ENCODE data around the gene ZFP90. TPM values are rescaled to one million over a fixed set of nuclear protein-coding genes. Genes with fewer than 3 reads are reported as not detected.

The ZFP90 gene
- total and polyA plus RNA-seq, 4 donors, result 2.1 to 18.9 (median 5.6) TPM

DNA sequence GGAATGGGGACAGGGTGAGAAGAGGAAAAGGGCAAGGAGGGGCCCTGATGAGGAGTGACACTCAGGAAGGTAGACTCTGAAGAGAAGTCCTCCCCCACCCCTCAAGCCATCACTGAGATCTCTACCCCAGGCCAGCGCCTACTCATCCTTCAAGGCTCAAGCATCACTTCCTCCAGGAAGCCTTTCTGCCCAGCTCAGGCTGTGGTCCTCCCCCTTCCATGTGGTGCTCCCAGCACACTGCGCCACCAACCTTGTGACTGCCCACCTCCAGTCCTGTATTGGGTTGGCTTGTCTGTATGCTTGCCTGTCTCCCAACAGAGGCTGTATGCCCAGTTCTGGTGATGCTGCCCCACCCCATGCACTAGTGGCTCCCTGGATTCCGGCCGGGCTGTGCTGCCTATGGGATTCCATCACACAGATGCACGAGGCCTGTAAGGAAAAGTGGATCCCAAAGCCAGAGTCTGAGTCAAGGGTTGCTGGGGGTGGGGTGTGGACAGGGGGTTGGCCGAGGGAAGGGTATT lies 19.8 kb upstream of the ZFP90 start:
- Histone ChIP-seq H3K36me3 (ENCODE audit: control insufficient read depth in 4 of 4, insufficient read depth in 3 of 4, low read depth in 1 of 4, low read length in 3 of 4) (no peaks in the 10 kb centered on the region), H3K27me3 (ENCODE audit: control insufficient read depth in 4 of 4, insufficient read depth in 4 of 4, low read length in 3 of 4) (no peaks in the 10 kb centered on the region), H3K4me1 (ENCODE audit: control insufficient read depth in 4 of 4, insufficient read depth in 4 of 4, low read length in 3 of 4) (peaks cover 4 to 9% (median 7%) of the 10 kb centered on the region in 4 donors), H3K27ac (ENCODE audit: low read depth in 1 of 2, low read length in 2 of 2) (no peak overlapping the region), H3K9me3 (ENCODE audit: control insufficient read depth in 4 of 4, low read length in 3 of 4) (no peaks in the 10 kb centered on the region), H3K9ac (ENCODE audit: low read depth in 1 of 2, low read length in 2 of 2) (no peak overlapping the region), H3K4me3 (ENCODE audit: low read depth in 1 of 3, low read length in 3 of 3) (no peak overlapping the region)
- TF ChIP-seq GABPA (IDR thresholded peaks at IDR 0.05 in 1 of 2, conservative IDR thresholded peaks at IDR 0.05 in 1 of 2), result no peak
- TF ChIP-seq EGR1 (IDR thresholded peaks at IDR 0.05; ENCODE audit: low read depth in 2 of 2), result no peak
- TF ChIP-seq RAD21 (IDR thresholded peaks at IDR 0.05), result no peak
- no peak for TF ChIP-seq NR2F2 (IDR thresholded peaks at IDR 0.05)
- TF ChIP-seq, protein P1, sequence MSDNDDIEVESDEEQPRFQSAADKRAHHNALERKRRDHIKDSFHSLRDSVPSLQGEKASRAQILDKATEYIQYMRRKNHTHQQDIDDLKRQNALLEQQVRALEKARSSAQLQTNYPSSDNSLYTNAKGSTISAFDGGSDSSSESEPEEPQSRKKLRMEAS (IDR thresholded peaks at IDR 0.05), result no peak
- TF ChIP-seq HNF4G (IDR thresholded peaks at IDR 0.05), result no peak
- no peak for TF ChIP-seq JUND (IDR thresholded peaks at IDR 0.05)
- TF ChIP-seq RXRA (IDR thresholded peaks at IDR 0.05), result no peak
- TF ChIP-seq, protein P2, sequence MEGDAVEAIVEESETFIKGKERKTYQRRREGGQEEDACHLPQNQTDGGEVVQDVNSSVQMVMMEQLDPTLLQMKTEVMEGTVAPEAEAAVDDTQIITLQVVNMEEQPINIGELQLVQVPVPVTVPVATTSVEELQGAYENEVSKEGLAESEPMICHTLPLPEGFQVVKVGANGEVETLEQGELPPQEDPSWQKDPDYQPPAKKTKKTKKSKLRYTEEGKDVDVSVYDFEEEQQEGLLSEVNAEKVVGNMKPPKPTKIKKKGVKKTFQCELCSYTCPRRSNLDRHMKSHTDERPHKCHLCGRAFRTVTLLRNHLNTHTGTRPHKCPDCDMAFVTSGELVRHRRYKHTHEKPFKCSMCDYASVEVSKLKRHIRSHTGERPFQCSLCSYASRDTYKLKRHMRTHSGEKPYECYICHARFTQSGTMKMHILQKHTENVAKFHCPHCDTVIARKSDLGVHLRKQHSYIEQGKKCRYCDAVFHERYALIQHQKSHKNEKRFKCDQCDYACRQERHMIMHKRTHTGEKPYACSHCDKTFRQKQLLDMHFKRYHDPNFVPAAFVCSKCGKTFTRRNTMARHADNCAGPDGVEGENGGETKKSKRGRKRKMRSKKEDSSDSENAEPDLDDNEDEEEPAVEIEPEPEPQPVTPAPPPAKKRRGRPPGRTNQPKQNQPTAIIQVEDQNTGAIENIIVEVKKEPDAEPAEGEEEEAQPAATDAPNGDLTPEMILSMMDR (IDR thresholded peaks at IDR 0.05; ENCODE audit: low read depth, low read length, missing input control), result no peak
- TF ChIP-seq, protein P3, sequence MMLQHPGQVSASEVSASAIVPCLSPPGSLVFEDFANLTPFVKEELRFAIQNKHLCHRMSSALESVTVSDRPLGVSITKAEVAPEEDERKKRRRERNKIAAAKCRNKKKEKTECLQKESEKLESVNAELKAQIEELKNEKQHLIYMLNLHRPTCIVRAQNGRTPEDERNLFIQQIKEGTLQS (IDR thresholded peaks at IDR 0.05), result no peak
- WGBS, result 93% methylated on average over 6 of the region's 6 CpGs
- DNase-seq (ENCODE audit: low spot score), result no peak

DNA sequence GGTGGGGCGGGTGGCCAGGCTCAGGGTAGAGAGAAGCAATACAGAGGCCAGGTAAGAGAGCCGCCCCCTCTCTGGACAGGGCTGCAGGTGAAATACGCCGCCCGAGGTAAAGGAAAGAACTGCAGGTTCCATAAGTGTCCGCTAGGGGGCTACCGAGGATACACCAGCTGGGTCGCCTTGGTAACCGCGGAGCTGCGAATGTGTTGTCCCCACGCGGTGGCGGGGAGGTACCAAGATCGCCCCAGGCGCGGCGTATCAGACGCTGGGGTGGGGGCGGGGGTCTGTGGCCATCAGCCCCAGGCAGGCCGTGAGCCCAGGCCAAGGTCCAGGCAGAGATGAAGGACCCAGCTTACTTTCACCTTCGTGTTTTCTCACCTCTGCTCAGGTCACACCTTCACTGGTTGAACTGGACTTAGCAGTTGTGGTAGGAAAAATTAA lies 18.4 kb upstream of the ZFP90 start:
- H3K9me3 ChIP-seq (ENCODE audit: control insufficient read depth in 4 of 4, low read length in 3 of 4), result no peaks in the 10 kb centered on the region
- 1% methylated on average over 22 of the region's 22 CpGs for WGBS
- no peaks in the 10 kb centered on the region for H3K36me3 ChIP-seq (ENCODE audit: control insufficient read depth in 4 of 4, insufficient read depth in 3 of 4, low read depth in 1 of 4, low read length in 3 of 4)
- no peaks in the 10 kb centered on the region for H3K27me3 ChIP-seq (ENCODE audit: control insufficient read depth in 4 of 4, insufficient read depth in 4 of 4, low read length in 3 of 4)
- no peak overlapping the region for H3K27ac ChIP-seq (ENCODE audit: low read depth in 1 of 2, low read length in 2 of 2)
- H3K4me1 ChIP-seq (ENCODE audit: control insufficient read depth in 4 of 4, insufficient read depth in 4 of 4, low read length in 3 of 4), result peaks cover 4 to 9% (median 7%) of the 10 kb centered on the region in 4 donors
- no peak overlapping the region for H3K9ac ChIP-seq (ENCODE audit: low read depth in 1 of 2, low read length in 2 of 2)
- TF ChIP-seq TAF1 (conservative IDR thresholded peaks at IDR 0.05), result no peak
- no peak for TF ChIP-seq YY1 (IDR thresholded peaks at IDR 0.05)
- TF ChIP-seq RXRA (IDR thresholded peaks at IDR 0.05), result peak in 1 of 2 donors; percentile 85
- TF ChIP-seq SP1 (IDR thresholded peaks at IDR 0.05), result peak; percentile 65
- no peak for TF ChIP-seq GABPA (IDR thresholded peaks at IDR 0.05 in 1 of 2, conservative IDR thresholded peaks at IDR 0.05 in 1 of 2)
- peak; percentile 58 to 74 for TF ChIP-seq RAD21 (IDR thresholded peaks at IDR 0.05)
- TF ChIP-seq, protein P2 (IDR thresholded peaks at IDR 0.05; ENCODE audit: low read depth, low read length, missing input control), result peak; percentile 97
- TF ChIP-seq, protein P4, sequence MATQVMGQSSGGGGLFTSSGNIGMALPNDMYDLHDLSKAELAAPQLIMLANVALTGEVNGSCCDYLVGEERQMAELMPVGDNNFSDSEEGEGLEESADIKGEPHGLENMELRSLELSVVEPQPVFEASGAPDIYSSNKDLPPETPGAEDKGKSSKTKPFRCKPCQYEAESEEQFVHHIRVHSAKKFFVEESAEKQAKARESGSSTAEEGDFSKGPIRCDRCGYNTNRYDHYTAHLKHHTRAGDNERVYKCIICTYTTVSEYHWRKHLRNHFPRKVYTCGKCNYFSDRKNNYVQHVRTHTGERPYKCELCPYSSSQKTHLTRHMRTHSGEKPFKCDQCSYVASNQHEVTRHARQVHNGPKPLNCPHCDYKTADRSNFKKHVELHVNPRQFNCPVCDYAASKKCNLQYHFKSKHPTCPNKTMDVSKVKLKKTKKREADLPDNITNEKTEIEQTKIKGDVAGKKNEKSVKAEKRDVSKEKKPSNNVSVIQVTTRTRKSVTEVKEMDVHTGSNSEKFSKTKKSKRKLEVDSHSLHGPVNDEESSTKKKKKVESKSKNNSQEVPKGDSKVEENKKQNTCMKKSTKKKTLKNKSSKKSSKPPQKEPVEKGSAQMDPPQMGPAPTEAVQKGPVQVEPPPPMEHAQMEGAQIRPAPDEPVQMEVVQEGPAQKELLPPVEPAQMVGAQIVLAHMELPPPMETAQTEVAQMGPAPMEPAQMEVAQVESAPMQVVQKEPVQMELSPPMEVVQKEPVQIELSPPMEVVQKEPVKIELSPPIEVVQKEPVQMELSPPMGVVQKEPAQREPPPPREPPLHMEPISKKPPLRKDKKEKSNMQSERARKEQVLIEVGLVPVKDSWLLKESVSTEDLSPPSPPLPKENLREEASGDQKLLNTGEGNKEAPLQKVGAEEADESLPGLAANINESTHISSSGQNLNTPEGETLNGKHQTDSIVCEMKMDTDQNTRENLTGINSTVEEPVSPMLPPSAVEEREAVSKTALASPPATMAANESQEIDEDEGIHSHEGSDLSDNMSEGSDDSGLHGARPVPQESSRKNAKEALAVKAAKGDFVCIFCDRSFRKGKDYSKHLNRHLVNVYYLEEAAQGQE (IDR thresholded peaks at IDR 0.05), result no peak
- TF ChIP-seq JUND (IDR thresholded peaks at IDR 0.05), result no peak
- TF ChIP-seq, protein P3 (IDR thresholded peaks at IDR 0.05), result no peak
- TF ChIP-seq, protein P1 (IDR thresholded peaks at IDR 0.05), result no peak
- no peak for TF ChIP-seq FOXA1 (IDR thresholded peaks at IDR 0.05)
- TF ChIP-seq EGR1 (IDR thresholded peaks at IDR 0.05; ENCODE audit: low read depth in 2 of 2), result no peak
- TF ChIP-seq, protein P5, sequence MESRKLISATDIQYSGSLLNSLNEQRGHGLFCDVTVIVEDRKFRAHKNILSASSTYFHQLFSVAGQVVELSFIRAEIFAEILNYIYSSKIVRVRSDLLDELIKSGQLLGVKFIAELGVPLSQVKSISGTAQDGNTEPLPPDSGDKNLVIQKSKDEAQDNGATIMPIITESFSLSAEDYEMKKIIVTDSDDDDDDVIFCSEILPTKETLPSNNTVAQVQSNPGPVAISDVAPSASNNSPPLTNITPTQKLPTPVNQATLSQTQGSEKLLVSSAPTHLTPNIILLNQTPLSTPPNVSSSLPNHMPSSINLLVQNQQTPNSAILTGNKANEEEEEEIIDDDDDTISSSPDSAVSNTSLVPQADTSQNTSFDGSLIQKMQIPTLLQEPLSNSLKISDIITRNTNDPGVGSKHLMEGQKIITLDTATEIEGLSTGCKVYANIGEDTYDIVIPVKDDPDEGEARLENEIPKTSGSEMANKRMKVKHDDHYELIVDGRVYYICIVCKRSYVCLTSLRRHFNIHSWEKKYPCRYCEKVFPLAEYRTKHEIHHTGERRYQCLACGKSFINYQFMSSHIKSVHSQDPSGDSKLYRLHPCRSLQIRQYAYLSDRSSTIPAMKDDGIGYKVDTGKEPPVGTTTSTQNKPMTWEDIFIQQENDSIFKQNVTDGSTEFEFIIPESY (IDR thresholded peaks at IDR 0.05), result no peak
- TF ChIP-seq HNF4A (conservative IDR thresholded peaks at IDR 0.05), result peak; percentile 4 to 80
- TF ChIP-seq FOXA2 (IDR thresholded peaks at IDR 0.05), result no peak
- no peak for TF ChIP-seq NR2F2 (IDR thresholded peaks at IDR 0.05)
- TF ChIP-seq HNF4G (IDR thresholded peaks at IDR 0.05), result no peak
- H3K4me3 ChIP-seq (ENCODE audit: low read depth in 1 of 3, low read length in 3 of 3), result peak overlapping the region in 1 of 3 donors; percentile 14
- DNase-seq (ENCODE audit: low spot score), result peak; percentile 85
